PC-9 (cell line): Measurements from ENCODE around the gene SYNE1.

Experiments
- CTCF ChIP-seq: fragments of 200-600 bp; sonication (generic); conservative IDR thresholded peaks from 2 replicates; pipeline ENCODE4 v1.6.1; 2017; ENCODE audit warnings: mixed run types, antibody characterized with exemption, mild to moderate bottlenecking, moderate library complexity
- EZH2 ChIP-seq: fragments of 200-600 bp; sonication (generic); IDR thresholded peaks from 2 replicates; pipeline ENCODE4 v1.8.0; 2017; ENCODE audit warnings: antibody characterized with exemption, low read depth

GRCh38 chr6:152573762-152574161, 63.4 kb downstream of the SYNE1 start:
- TF ChIP-seq CTCF (no peak), EZH2 (no peak)
